Measurements from ENCODE around the gene HSFY1. TPM values are rescaled to one million over a fixed set of nuclear protein-coding genes. Genes with fewer than 3 reads are reported as not detected.
"Not testable (repeated sequence)": the region's sequence is repeated elsewhere in the genome, so short reads cannot be mapped to it uniquely, and the experiment has no call there.

Gene HSFY1, protein sequence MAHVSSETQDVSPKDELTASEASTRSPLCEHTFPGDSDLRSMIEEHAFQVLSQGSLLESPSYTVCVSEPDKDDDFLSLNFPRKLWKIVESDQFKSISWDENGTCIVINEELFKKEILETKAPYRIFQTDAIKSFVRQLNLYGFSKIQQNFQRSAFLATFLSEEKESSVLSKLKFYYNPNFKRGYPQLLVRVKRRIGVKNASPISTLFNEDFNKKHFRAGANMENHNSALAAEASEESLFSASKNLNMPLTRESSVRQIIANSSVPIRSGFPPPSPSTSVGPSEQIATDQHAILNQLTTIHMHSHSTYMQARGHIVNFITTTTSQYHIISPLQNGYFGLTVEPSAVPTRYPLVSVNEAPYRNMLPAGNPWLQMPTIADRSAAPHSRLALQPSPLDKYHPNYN
- total RNA-seq = not detected

GRCh38 chrY:18546420-18546819, at the start of gene HSFY1:
TSS of gene HSFY1 (plus strand) at chrY:18546720. CDS start at chrY:18546788, 68 bp downstream.
- POLR2A ChIA-PET, CTCF ChIA-PET: not testable (repeated sequence)

- CTCF ChIA-PET, POLR2A ChIA-PET: not testable (repeated sequence)
These were observed 42.3 kb upstream of the HSFY1 start for GRCh38 chrY:18504266-18504665.

- POLR2A ChIA-PET, CTCF ChIA-PET: not testable (repeated sequence)
These were observed 15.4 kb upstream of the HSFY1 start for GRCh38 chrY:18530995-18531655.

GRCh38 chrY:18538952-18539351, 7.6 kb upstream of the HSFY1 start:
- CTCF ChIA-PET, POLR2A ChIA-PET: not testable (repeated sequence)

DNA sequence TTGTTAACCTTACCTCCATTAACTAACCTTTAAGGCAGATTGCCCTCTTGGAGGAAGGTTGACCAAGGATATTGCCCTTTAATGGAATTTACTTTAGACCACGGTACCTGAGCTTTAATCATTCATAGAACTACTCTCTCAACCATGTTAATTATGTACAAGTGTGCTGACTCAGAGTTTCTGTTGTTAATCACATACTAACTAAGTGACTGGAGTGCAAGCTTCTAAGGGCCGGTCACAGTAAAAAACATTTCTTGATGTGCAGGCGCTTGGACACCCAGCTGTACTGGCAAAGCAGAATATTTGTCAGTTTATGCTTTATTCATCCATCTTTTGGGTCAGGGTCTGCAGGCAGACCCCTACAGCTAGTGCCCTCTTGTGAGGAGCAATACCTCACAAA, 6.6 kb downstream of the HSFY1 start:
- POLR2A ChIA-PET, CTCF ChIA-PET: not testable (repeated sequence)

GRCh38 chrY:18565915-18566314, 19.4 kb downstream of the HSFY1 start:
- CTCF ChIA-PET, POLR2A ChIA-PET: not testable (repeated sequence)

Other genes with a start within 250 kb of the HSFY1 start
- gene HSFY2, start 227.0 kb downstream of the HSFY1 start, total RNA-seq = not detected